Lower lobe of right lung (tissue), 2 donors: ENCODE results near the gene CARHSP1. TPM values are rescaled to one million over a fixed set of nuclear protein-coding genes. Genes with fewer than 3 reads are reported as not detected.
"Not testable (repeated sequence)": the region's sequence is repeated elsewhere in the genome, so short reads cannot be mapped to it uniquely, and the experiment has no call there.

Experiments
- ATAC-seq, 2 donors: fragments of 200-7000 bp; cut with Tn5 transposase; one replicate each; pipeline ENCODE4 v1.9.1; 2020 to 2022; ENCODE audit warnings: mild to moderate bottlenecking in 2 of 2, moderate library complexity in 2 of 2
- DNase-seq: peaks from one replicate; pipeline ENCODE4 v3.0.0-alpha.2; 2020
- H3K27ac ChIP-seq: fragments of 200-600 bp; one replicate; pipeline ENCODE4 v1.8.0; 2022
- H3K27me3 ChIP-seq: fragments of 200-600 bp; one replicate; pipeline ENCODE4 v1.8.0; 2022; ENCODE audit warnings: low read depth
- H3K36me3 ChIP-seq: fragments of 200-600 bp; one replicate; pipeline ENCODE4 v1.8.0; 2022; ENCODE audit warnings: mild to moderate bottlenecking
- H3K4me1 ChIP-seq: fragments of 200-600 bp; one replicate; pipeline ENCODE4 v1.8.0; 2022
- H3K4me3 ChIP-seq: fragments of 200-600 bp; one replicate; pipeline ENCODE4 v1.8.0; 2022; ENCODE audit warnings: mild to moderate bottlenecking
- H3K9me3 ChIP-seq: fragments of 200-600 bp; one replicate; pipeline ENCODE4 v1.8.0; 2022
- intact Hi-C: fragments of 100-400 bp; cut with DNase I; formaldehyde crosslinking; loops from one replicate; pipeline ENCODE4 v1.11.0; 2022
- total RNA-seq: library from RNA; stranded (reverse); fragmentation: NEBNext Ultra II Directional; extraction: Animal tissue kit (Norgen Biotek cat#: 25700); gene quantifications from one replicate; pipeline ENCODE4 v1.2.1, GENCODE V29; 2021
- TF ChIP-seq, protein P1 (sequence below): fragments of 200-600 bp; IDR thresholded peaks from one replicate; pipeline ENCODE4 v1.8.0; 2022; ENCODE audit warnings: antibody characterized with exemption, mild to moderate bottlenecking
- donor health status: DM: no; HTN: yes; CAD: no; lungs with severe emphysema.

CARHSP1 gene
- total RNA-seq, 1 donor from 2014 or later, result 89.0 TPM

DNA sequence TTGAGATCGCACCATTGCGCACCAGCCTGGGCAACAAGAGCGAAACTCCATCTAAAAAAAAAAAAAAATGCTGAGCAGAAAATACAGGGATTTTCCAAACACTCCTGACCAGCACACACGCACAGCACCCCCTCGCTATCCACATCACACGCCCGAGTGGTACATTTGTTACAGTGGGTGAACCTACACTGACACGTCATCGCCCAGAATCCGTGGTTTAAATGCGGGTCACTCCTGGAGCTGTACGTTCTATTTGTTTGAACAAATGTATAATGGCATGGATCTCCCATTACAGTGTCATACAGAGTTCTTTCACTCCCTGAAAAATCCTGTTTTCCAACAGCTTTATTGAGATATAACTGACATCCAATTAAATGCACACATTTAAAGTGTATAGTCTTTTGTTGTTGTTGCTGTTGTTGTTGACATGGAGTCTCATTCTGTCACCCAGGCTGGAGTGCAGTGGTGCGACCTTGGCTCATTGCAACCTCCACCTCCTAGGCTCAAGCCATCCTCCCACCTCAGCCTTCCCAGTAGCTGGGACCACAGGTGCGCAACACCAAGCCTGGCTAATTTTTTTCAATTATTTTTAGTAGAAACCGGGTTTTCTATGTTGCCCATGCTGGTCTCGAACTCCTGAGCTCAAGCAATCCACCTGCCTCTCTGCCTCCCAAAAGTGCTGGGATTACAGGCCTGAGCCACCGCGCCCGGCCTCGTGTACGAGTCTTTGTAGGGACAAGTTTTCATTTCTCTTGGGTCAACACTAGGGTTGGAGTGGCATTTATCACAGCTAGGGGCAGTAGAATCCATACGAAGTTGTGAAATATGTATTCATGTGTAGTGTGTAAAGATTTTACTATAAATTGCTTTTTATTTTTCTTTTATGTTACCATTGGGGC, 4.4 kb upstream of the CARHSP1 start:
- intact Hi-C loops, result no loop called here
- no peaks in the 10 kb centered on the region for H3K36me3 ChIP-seq
- H3K4me3 ChIP-seq, result no peak overlapping the region
- H3K4me1 ChIP-seq, result peaks cover 13% of the 10 kb centered on the region
- H3K27me3 ChIP-seq, result no peaks in the 10 kb centered on the region
- DNase-seq (no peak), ATAC-seq (no peak)
- TF ChIP-seq, protein P1, sequence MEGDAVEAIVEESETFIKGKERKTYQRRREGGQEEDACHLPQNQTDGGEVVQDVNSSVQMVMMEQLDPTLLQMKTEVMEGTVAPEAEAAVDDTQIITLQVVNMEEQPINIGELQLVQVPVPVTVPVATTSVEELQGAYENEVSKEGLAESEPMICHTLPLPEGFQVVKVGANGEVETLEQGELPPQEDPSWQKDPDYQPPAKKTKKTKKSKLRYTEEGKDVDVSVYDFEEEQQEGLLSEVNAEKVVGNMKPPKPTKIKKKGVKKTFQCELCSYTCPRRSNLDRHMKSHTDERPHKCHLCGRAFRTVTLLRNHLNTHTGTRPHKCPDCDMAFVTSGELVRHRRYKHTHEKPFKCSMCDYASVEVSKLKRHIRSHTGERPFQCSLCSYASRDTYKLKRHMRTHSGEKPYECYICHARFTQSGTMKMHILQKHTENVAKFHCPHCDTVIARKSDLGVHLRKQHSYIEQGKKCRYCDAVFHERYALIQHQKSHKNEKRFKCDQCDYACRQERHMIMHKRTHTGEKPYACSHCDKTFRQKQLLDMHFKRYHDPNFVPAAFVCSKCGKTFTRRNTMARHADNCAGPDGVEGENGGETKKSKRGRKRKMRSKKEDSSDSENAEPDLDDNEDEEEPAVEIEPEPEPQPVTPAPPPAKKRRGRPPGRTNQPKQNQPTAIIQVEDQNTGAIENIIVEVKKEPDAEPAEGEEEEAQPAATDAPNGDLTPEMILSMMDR, result no peak
- H3K9me3 ChIP-seq, result no peaks in the 10 kb centered on the region
- H3K27ac ChIP-seq, result no peak overlapping the region

DNA sequence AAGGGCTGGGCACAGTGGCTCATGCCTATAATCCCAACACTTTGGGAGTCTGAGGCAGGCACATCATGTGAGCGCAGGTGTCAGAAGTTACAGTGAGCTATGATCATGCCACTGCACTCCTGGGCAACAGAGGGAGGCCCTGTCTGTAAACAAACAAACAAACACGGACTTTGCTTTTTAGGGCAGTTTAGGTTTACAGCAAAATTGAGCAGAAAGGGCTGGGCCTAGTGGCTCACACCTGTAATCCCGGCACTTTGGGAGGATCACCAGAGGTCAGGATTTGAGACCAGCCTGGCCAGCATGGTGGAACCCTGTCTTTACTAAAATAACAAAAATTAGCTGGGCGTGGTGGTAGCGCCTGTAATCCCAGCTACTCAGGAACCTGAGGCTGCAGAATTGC, 3.3 kb upstream of the CARHSP1 start:
- Histone ChIP-seq H3K4me3 (no peak overlapping the region), H3K27me3 (no peaks in the 10 kb centered on the region), H3K27ac (no peak overlapping the region), H3K36me3 (no peaks in the 10 kb centered on the region), H3K9me3 (no peaks in the 10 kb centered on the region), H3K4me1 (peaks cover 22% of the 10 kb centered on the region)
- DNase-seq (no peak), ATAC-seq (no peak)
- TF ChIP-seq, protein P1, result no peak
- intact Hi-C loops, result no loop called here

DNA sequence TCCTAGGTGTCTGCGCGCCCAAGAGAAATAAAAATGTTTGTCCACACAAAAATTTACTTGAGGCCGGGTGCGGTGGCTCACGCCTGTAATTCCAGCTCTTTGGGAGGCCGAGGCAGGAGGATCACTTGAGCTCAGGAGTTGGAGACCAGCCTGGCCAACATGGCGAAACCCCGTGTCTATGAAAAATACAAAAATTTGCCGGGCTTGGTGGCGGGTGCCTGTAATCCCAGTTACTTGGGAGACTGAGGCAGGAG, 1.1 kb upstream of the CARHSP1 start:
- H3K4me1 ChIP-seq, result peaks cover 43% of the 10 kb centered on the region
- not testable (repeated sequence) for ATAC-seq, H3K9me3 ChIP-seq

DNA sequence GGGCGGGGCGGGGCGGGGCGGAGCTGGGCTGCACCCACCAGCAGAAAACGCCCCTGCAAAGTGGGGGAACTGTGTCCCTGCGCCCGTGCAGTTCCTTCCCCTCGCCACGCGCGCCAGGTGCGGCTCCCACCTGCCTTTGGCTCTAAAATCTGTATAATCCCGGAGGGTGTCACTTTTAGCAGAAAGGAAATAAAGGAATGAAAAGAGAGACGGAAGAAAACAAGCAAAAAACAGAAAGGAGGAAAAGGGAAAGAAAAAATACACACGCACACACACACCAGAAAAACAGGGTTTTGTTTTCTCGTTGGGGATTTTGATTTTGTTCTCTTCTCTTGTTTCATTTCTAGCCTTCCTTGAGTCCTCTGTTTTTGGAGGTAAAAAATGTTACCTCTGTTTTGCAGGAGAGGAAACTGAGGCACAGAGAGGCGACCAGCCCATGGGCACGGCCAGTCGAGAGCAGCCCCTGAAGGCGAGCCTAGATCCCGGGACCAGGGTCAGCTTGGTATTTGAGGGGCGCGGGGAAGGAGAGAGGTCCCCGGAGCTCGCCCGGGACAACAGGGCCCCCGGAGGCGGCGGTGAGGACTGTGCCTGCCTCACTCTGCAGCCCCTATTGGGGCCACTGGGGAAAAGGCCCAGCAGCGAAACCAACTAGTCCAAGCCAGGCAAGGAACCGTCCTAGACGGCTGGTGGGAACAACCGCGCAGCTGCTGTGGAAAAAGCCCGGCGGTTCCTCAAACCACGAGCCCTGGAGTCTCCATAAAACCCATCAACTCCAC, 594 bp upstream of the CARHSP1 start:
- Histone ChIP-seq H3K4me1 (peaks cover 48% of the 10 kb centered on the region), H3K36me3 (no peaks in the 10 kb centered on the region), H3K9me3 (no peaks in the 10 kb centered on the region), H3K27me3 (no peaks in the 10 kb centered on the region), H3K27ac (peak overlapping the region; percentile 57), H3K4me3 (peak overlapping the region; percentile 67)
- TF ChIP-seq, protein P1, result peak; percentile 14
- intact Hi-C loops, result no loop called here
- ATAC-seq (no peak), DNase-seq (no peak)

More for the DNA sequence above, 1.1 kb upstream of the CARHSP1 start:
- H3K36me3 ChIP-seq, intact Hi-C loops, DNase-seq, H3K4me3 ChIP-seq, H3K27me3 ChIP-seq, H3K27ac ChIP-seq: not testable (repeated sequence)

DNA sequence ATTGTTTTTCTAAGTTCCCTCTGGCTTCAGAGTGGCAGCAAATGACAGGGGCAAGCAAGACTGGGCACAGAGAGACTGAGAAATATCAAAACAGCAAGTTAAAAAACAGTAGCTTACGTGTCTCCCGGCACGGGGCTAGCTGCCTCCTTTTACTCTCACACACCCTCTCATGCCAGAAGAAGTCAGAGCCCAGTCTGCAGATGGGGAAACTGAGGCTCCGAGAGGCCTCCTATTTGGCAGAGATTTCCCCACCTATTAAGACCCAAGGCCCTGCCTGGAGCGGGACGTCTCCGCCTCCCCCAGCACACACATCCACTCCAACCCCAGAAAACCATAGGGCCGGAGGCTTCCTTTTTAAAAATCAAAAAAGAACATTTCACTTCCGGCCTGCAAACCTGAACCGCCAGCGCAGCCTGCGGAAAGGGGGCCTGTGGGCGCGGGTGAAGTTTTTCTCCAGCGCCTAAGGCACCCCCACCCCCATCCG, 832 bp downstream of the CARHSP1 start:
- peaks cover 63% of the 10 kb centered on the region for H3K4me1 ChIP-seq
- no peak for DNase-seq
- ATAC-seq, result peak in 1 of 2 donors; percentile 0
- TF ChIP-seq, protein P1, result no peak
- H3K27ac ChIP-seq, result peak overlapping the region; percentile 87
- peaks cover 7% of the 10 kb centered on the region for H3K36me3 ChIP-seq
- no peaks in the 10 kb centered on the region for H3K9me3 ChIP-seq
- intact Hi-C loops, result no loop called here
- H3K27me3 ChIP-seq, result no peaks in the 10 kb centered on the region
- peak overlapping the region; percentile 67 for H3K4me3 ChIP-seq
